OCI-LY7 (cell line): ENCODE data around the gene RUNDC3A. TPM values are rescaled to one million over a fixed set of nuclear protein-coding genes. Genes with fewer than 3 reads are reported as not detected.

Source experiments
- BruUV-seq: library from RNA; stranded (reverse); fragments of 400-500 nt; replicated peaks from 2 replicates; lab custom pipeline; 2021; lab: Mats Ljungman, UMichigan
- CTCF ChIA-PET: fragments of 300-600 bp; sonication (Branson Sonifier 250); formaldehyde crosslinking; loops from one replicate; lab custom pipeline; 2022; ENCODE audit warnings: antibody characterized with exemption; ENCODE audit not compliant: unreplicated experiment; lab: Charles Lee
- POLR2A ChIA-PET: fragments of 300-600 bp; sonication (Branson Sonifier 250); formaldehyde crosslinking; loops from one replicate; lab custom pipeline; 2022; ENCODE audit warnings: antibody characterized with exemption; lab: Charles Lee
- DNase-seq: peaks from one replicate; pipeline ENCODE4 v3.0.0-alpha.2; 2015; ENCODE audit warnings: low spot score
- H2AFZ ChIP-seq: fragments of 200-600 bp; sonication (generic), shearing (Covaris generic); 2 replicates; pipeline ENCODE4 v1.6.1; 2014; ENCODE audit warnings: mild to moderate bottlenecking, antibody characterized with exemption, low read length, moderate library complexity
- H3K27ac ChIP-seq: fragments of 200-600 bp; sonication (generic); 2 replicates; pipeline ENCODE4 v1.5.1; 2014; ENCODE audit warnings: mixed run types, low read depth, mild to moderate bottlenecking, moderate library complexity, low read length, inconsistent platforms; ENCODE audit not compliant: poor library complexity, severe bottlenecking
- H3K36me3 ChIP-seq: fragments of 200-600 bp; sonication (generic); 2 replicates; pipeline ENCODE4 v1.6.1; 2014; ENCODE audit warnings: mild to moderate bottlenecking, antibody characterized with exemption, low read length, moderate library complexity, mixed read lengths; ENCODE audit not compliant: insufficient read depth
- H3K4me1 ChIP-seq: fragments of 200-600 bp; sonication (generic); 2 replicates; pipeline ENCODE4 v1.5.1; 2014; ENCODE audit warnings: mild to moderate bottlenecking, low read length; ENCODE audit not compliant: insufficient read depth, poor library complexity, severe bottlenecking
- H3K4me2 ChIP-seq: fragments of 200-600 bp; sonication (generic); 2 replicates; pipeline ENCODE4 v1.6.1; 2014; ENCODE audit warnings: mild to moderate bottlenecking, low read length
- H3K4me3 ChIP-seq: fragments of 200-600 bp; sonication (generic); 2 replicates; pipeline ENCODE4 v1.5.1; 2014; ENCODE audit warnings: mild to moderate bottlenecking, low read depth, low read length; ENCODE audit not compliant: poor library complexity, severe bottlenecking
- H3K79me2 ChIP-seq: fragments of 200-600 bp; sonication (generic); 2 replicates; pipeline ENCODE4 v1.6.1; 2016; ENCODE audit warnings: low read depth, mild to moderate bottlenecking, low read length, moderate library complexity, mixed read lengths; ENCODE audit not compliant: insufficient read depth
- H3K9me2 ChIP-seq: fragments of 200-600 bp; sonication (generic); 2 replicates; pipeline ENCODE4 v1.6.1; 2016; ENCODE audit warnings: mild to moderate bottlenecking, low read length, mixed read lengths; ENCODE audit not compliant: insufficient read depth
- H3K9me3 ChIP-seq: fragments of 200-600 bp; sonication (generic); 2 replicates; pipeline ENCODE4 v1.6.1; 2014; ENCODE audit warnings: mild to moderate bottlenecking, mixed run types, low read length, mixed read lengths
- H4K20me1 ChIP-seq: fragments of 200-600 bp; sonication (generic); 2 replicates; pipeline ENCODE4 v1.6.1; 2014; ENCODE audit warnings: mild to moderate bottlenecking, antibody characterized with exemption, low read length, moderate library complexity, mixed read lengths; ENCODE audit not compliant: insufficient read depth
- EZH2phosphoT487 ChIP-seq: fragments of 200-600 bp; sonication (generic); IDR thresholded peaks from 2 replicates; pipeline ENCODE4 v1.6.1; 2018; ENCODE audit warnings: low read depth, borderline replicate concordance, mild to moderate bottlenecking, mixed run types, antibody characterized with exemption, low read length, moderate library complexity, mixed read lengths
- intact Hi-C: fragments of 100-400 bp; cut with micrococcal nuclease; formaldehyde crosslinking; loops from one replicate; pipeline ENCODE4 v1.10.0; 2022; ENCODE audit not compliant: unreplicated experiment
- total RNA-seq, 2 experiments: library from RNA; depleted of rRNA in 1 of 2; stranded (reverse); fragments of >200 nt in 1 of 2; shearing (Covaris generic) in 1 of 2; gene quantifications; 2 replicates each; pipeline ENCODE4 v1.2.3, GENCODE V29; 2014 to 2022
- TF ChIP-seq, protein P1 (sequence below): fragments of 200-600 bp; sonication (generic); conservative IDR thresholded peaks from 2 replicates; pipeline ENCODE4 v1.5.1; 2014; ENCODE audit warnings: mild to moderate bottlenecking, antibody characterized with exemption, low read length, moderate library complexity, mixed read lengths

The RUNDC3A gene
- total RNA-seq, 2 experiments from 2014 or later: 0.09 TPM; not detected in 1

DNA sequence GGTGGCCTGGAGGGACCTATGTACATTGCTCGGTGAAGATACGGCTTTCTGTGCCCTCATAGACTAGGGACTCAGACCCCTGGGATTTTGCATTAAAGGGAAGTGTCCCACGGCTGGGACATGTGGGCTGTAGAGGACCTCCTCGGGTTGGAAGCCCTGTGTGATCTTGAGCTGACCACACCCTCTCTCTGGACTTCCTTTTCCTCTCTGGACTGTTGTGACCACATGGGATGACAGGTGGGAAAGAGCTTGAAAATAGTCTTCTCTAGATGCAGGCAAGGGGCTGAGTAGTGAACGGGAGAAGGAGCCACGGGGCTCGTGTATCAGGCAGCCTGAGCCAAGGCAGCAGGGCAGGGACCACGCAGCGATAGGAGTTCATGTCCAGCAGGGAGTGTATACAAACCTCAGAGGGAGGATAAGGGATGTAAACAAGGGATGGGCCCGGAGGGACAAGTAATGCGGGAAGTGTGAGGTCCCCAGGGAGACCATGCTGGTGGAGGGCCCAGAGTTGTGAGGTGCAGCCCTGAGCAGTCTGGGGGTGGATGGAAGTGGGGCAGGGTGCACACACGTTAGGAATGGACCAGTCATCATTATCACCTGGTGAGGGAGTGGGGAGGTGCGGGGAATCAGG, 36.0 kb upstream of the RUNDC3A start:
- ChIA-PET POLR2A (no interaction called here), CTCF (no interaction called here)
- Histone ChIP-seq H2AFZ (no peak overlapping the region), H3K4me3 (no peak overlapping the region), H3K27ac (no peak overlapping the region), H3K9me3 (no peaks in the 10 kb centered on the region), H3K9me2 (no peaks in the 10 kb centered on the region), H3K79me2 (no peaks in the 10 kb centered on the region), H3K36me3 (no peaks in the 10 kb centered on the region), H4K20me1 (no peaks in the 10 kb centered on the region), H3K4me2 (no peak overlapping the region), H3K4me1 (no peaks in the 10 kb centered on the region)
- no TSS peak for BruUV-seq
- DNase-seq: no peak
- TF ChIP-seq, protein P1, sequence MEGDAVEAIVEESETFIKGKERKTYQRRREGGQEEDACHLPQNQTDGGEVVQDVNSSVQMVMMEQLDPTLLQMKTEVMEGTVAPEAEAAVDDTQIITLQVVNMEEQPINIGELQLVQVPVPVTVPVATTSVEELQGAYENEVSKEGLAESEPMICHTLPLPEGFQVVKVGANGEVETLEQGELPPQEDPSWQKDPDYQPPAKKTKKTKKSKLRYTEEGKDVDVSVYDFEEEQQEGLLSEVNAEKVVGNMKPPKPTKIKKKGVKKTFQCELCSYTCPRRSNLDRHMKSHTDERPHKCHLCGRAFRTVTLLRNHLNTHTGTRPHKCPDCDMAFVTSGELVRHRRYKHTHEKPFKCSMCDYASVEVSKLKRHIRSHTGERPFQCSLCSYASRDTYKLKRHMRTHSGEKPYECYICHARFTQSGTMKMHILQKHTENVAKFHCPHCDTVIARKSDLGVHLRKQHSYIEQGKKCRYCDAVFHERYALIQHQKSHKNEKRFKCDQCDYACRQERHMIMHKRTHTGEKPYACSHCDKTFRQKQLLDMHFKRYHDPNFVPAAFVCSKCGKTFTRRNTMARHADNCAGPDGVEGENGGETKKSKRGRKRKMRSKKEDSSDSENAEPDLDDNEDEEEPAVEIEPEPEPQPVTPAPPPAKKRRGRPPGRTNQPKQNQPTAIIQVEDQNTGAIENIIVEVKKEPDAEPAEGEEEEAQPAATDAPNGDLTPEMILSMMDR: no peak
- no peak for TF ChIP-seq EZH2phosphoT487
- intact Hi-C loops: no loop called here

DNA sequence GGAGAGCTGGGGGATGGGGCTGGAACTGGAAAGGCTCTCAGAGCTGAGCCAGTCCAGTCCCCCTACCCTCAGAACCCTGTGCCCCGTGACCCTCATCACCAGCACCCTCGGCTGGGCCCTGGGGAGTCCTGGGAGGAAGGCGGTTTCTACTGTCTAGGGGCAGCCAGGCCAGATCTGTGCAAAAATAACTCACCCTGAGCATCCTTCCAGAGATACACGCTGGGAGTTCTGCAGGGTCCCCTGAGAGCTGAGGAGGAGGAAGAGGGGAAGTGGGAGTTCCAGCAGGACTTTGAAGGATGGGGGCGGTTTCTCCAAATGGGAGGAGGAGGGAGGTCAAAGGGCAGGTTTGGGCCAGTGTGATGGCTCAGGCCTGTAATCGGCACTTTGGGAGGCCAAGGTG, 35.4 kb upstream of the RUNDC3A start:
- POLR2A ChIA-PET: interaction anchor here (0.8 kb wide), 1 partner anchor 96 kb away, joined by 3 read pairs; no protein-coding TSS in a partner anchor
- no TSS peak for BruUV-seq
- intact Hi-C loops: no loop called here

More for the DNA sequence above, 35.4 kb upstream of the RUNDC3A start:
- Histone ChIP-seq H2AFZ (no peak overlapping the region), H4K20me1 (0 out of 2 replicates have a peak, but pooled peaks cover under 1% of the 10 kb centered on the region), H3K9me2 (no peaks in the 10 kb centered on the region), H3K27ac (no peak overlapping the region), H3K36me3 (no peaks in the 10 kb centered on the region), H3K4me2 (no peak overlapping the region), H3K4me3 (no peak overlapping the region), H3K9me3 (no peaks in the 10 kb centered on the region), H3K4me1 (no peaks in the 10 kb centered on the region), H3K79me2 (no peaks in the 10 kb centered on the region)
- no peak for DNase-seq
- CTCF ChIA-PET: no interaction called here
- TF ChIP-seq EZH2phosphoT487: no peak
- TF ChIP-seq, protein P1: no peak
